Placental pericyte (primary cell): ENCODE data around the gene NR1D1. TPM values are rescaled to one million over a fixed set of nuclear protein-coding genes. Genes with fewer than 3 reads are reported as not detected.

Experiments used
- total RNA-seq: library from RNA; depleted of rRNA; stranded (reverse); fragments of >200 nt; gene quantifications from 2 replicates; pipeline ENCODE4 v1.2.3, GENCODE V29; 2012

The NR1D1 gene
- total RNA-seq = 2.8 and 3.7 TPM in 2 replicates

GRCh38 chr17:40100419-40100668, at the start of gene NR1D1:
Gene NR1D1, minus strand, starts transcription at chr17:40100589. Its CDS starts 495 bp downstream, at chr17:40100094.

GRCh38 chr17:40121181-40122135, 21.1 kb upstream of the NR1D1 start, which contains the start of gene MSL1:
Gene MSL1, plus strand, starts transcription at chr17:40121971. Its CDS starts 642 bp downstream, at chr17:40122613.

DNA sequence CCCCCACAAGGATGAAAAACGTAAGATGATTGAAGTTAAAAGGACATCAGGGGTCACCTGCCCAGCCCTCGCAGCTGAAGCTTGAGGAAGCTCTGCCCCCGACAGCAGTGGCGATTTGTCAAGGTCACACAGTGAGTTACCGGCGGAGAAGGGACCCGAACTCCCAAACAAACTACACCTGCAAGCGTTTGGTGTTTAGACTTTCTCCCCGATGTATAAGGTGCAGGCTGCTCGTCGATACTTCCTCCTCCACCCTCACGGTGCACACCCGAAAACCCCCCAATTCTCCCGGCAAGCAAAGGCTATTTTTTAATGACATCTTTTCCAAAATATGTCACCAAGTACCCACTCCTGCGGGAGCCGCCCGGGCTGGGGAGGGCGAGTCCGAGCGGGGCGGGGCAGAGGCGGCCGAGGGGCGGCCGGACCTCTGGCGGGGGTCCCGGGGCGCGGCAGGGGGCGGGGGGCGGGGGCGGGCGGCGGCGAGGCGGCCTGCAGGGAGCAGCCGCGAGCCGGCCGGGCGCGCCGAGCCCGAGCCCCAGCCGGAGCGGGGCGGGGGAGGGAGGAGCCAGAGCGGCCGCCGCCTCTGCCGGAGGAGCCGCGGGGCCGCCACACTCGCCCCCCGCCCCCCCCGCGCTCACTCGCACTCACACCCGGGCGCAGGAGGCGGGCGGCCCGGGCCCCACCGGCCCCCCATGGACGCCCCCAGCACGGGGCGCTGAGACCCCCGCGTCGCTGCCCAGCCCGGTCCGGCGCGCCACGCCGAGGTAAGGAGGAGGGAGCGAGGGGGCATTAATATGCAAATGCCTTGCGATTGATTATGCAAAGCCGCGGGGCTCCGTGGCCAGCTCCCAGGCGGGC, 37.8 kb downstream of the NR1D1 start, which contains the start of gene THRA:
TSS of gene THRA (plus strand) at position 637 of the 858 bp plus-strand sequence. CDS start 11,524 bp downstream, outside the sequence.

Other genes starting within 250 kb of the NR1D1 start
- gene IKZF3, start 236.3 kb downstream of the NR1D1 start, total RNA-seq = not detected in 2 replicates
- gene ZPBP2, start 232.4 kb downstream of the NR1D1 start, total RNA-seq = not detected in 2 replicates
- gene GSDMB, start 182.0 kb downstream of the NR1D1 start, total RNA-seq = 3.0 and 4.2 TPM in 2 replicates
- 38.5 and 47.5 TPM in 2 replicates for gene ORMDL3, start 173.0 kb downstream of the NR1D1 start, total RNA-seq
- gene LRRC3C, start 172.9 kb downstream of the NR1D1 start, total RNA-seq = not detected in 2 replicates
- not detected in 2 replicates for gene GSDMA, start 137.6 kb downstream of the NR1D1 start, total RNA-seq
- 112 and 229 TPM in 2 replicates for gene PSMD3, start 119.8 kb downstream of the NR1D1 start, total RNA-seq
- 6.8 and 29.1 TPM in 2 replicates for gene CSF3, start 85.1 kb downstream of the NR1D1 start, total RNA-seq
- gene MED24, start 46.2 kb downstream of the NR1D1 start, total RNA-seq = 50.6 and 85.5 TPM in 2 replicates
- 20.8 and 31.7 TPM in 2 replicates for gene THRA, start 37.6 kb downstream of the NR1D1 start, total RNA-seq
- gene MSL1, start 21.4 kb upstream of the NR1D1 start, total RNA-seq = 56.3 and 64.6 TPM in 2 replicates
- gene CASC3, start 39.9 kb upstream of the NR1D1 start, total RNA-seq = 30.0 and 47.8 TPM in 2 replicates
- 2.0 and 2.2 TPM in 2 replicates for gene RAPGEFL1, start 76.9 kb upstream of the NR1D1 start, total RNA-seq
- 6.3 and 9.2 TPM in 2 replicates for gene WIPF2, start 118.7 kb upstream of the NR1D1 start, total RNA-seq
- 33.7 and 40.8 TPM in 2 replicates for gene CDC6, start 187.3 kb upstream of the NR1D1 start, total RNA-seq
- gene RARA, start 208.6 kb upstream of the NR1D1 start, total RNA-seq = 27.6 and 30.4 TPM in 2 replicates